Measurements from ENCODE around the gene BRPF1.

The BRPF1 gene, protein sequence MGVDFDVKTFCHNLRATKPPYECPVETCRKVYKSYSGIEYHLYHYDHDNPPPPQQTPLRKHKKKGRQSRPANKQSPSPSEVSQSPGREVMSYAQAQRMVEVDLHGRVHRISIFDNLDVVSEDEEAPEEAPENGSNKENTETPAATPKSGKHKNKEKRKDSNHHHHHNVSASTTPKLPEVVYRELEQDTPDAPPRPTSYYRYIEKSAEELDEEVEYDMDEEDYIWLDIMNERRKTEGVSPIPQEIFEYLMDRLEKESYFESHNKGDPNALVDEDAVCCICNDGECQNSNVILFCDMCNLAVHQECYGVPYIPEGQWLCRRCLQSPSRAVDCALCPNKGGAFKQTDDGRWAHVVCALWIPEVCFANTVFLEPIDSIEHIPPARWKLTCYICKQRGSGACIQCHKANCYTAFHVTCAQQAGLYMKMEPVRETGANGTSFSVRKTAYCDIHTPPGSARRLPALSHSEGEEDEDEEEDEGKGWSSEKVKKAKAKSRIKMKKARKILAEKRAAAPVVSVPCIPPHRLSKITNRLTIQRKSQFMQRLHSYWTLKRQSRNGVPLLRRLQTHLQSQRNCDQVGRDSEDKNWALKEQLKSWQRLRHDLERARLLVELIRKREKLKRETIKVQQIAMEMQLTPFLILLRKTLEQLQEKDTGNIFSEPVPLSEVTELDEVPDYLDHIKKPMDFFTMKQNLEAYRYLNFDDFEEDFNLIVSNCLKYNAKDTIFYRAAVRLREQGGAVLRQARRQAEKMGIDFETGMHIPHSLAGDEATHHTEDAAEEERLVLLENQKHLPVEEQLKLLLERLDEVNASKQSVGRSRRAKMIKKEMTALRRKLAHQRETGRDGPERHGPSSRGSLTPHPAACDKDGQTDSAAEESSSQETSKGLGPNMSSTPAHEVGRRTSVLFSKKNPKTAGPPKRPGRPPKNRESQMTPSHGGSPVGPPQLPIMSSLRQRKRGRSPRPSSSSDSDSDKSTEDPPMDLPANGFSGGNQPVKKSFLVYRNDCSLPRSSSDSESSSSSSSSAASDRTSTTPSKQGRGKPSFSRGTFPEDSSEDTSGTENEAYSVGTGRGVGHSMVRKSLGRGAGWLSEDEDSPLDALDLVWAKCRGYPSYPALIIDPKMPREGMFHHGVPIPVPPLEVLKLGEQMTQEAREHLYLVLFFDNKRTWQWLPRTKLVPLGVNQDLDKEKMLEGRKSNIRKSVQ (N-terminal part only)

DNA sequence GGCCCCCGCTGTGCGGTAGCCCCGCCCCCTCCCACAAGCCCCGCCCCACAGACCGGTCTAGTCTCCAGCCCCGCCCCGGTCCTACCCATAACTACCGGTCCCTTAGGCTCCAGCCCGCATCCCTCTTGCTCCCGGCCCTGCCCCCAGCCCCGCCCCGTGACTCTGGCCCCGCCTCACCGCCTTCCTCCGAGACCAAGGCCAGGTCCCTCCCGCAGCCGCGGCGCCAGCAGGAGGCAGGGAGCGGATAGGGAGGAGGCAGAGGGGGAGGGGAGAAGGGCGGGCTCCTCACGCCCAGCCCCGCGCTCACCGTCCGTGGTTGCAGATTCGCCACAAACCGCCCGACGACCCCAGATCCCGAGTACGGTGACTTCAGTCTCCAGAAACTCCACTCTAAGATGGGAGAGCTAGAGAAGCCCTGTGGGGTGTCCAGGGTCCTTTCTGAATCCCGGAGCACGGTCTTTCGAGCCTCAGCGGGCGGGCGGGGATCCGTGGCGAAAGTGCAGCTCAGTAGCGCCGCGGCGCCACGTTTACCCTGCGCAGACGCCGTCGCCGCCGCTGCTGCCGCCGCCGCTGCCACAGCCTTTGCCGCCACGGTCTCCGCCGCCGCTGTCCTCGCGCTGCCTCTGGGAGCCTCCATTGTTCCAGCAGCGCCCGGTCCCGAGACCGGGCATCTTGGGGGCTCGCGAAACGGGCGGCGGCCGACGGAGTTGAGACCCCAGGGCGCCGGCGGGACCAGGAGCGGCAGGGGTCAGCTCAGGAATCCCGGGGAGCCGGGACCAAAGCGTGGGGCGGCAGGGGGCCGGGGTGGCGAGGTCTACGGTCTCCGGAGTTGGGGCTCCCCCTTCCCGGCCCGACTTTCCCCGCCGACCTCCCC lies at the start of gene BRPF1:
Gene BRPF1, plus strand, starts transcription at position 530 of the 874 bp plus-strand sequence. CDS start 2,406 bp downstream, outside the sequence.
- DNase-seq (ENCODE audit: low read depth), result peak; percentile 92

DNA sequence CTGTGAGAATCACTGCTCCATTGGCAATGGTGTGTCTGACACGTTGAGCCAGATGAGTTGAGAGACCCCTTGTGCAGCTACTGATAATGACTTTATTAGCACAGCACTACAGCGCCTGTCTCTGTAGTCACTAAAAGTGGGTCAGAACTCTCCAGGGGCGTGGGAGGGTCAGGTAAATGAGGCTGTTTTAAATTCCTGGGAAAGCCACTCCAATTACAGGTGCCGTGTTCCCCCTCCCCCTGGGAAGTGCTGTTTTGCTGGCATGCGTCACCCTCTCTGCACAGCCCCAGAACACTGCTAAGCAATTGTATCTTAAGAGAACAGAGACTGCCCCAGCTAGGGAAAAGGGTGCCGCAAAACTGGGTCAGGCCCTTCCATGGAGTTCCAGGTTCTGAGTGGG lies 49.4 kb upstream of the BRPF1 start:
- no peak for DNase-seq (ENCODE audit: low read depth)

DNA sequence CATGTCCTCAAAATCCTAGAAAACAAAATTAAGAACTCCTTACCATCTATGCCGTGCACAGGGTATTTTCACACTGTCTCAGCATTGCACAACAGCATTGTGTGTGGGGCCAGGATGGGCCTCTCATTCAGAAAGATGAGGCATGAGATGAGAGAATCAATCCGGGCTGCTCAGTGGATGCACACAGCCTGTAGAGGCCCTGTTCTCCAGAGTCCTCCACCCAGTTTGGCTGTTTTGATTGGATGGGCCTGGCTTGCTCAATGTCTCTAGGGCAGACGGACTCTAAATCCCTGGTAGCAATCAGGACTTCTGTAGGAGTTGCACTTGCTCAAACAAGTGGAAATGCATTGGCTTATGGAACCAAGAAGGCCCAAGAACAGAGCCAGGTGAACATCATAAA lies 48.1 kb upstream of the BRPF1 start:
- DNase-seq (ENCODE audit: low read depth), result no peak

DNA sequence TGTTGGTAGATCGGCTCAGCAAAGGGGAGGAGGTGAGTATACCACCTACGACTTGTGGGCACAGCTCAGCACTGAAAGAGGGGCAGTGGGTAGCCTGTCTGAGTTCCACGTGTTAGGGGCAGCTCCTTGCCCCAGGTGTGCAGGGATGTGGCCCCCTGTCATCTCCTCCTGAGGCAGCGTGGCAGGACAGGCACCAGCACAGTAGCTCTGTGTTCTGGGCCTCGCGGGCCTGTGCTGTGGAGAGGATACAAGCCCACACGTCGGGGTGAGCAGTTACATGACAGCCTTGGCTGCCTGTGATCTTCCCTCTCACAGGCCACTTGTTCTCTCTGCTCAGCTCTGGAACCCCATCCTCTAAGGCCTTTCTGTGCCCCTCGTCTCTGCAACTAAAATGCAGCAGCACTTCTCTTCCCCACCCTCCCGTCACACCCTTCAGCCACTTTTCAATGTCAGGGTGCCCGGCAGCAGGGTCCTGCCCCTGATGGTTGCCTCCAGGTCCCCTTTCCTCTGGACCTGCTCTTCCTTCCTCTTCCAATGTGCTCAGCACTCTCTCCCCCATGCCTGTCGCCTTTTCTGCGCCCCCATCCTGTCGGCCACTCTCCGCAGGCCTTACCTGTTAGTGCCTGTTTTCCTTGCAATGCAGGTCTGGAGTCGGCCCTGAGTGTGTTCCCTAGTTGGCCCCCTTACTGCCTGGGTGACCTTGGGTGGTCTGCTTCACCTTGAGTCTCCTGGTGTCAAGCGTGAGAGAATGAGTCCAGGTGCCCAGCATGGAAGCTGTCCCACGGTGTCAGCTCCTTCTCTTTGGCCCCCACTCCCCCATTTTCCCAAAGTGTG lies 46.1 kb upstream of the BRPF1 start:
- DNase-seq (ENCODE audit: low read depth), result no peak

DNA sequence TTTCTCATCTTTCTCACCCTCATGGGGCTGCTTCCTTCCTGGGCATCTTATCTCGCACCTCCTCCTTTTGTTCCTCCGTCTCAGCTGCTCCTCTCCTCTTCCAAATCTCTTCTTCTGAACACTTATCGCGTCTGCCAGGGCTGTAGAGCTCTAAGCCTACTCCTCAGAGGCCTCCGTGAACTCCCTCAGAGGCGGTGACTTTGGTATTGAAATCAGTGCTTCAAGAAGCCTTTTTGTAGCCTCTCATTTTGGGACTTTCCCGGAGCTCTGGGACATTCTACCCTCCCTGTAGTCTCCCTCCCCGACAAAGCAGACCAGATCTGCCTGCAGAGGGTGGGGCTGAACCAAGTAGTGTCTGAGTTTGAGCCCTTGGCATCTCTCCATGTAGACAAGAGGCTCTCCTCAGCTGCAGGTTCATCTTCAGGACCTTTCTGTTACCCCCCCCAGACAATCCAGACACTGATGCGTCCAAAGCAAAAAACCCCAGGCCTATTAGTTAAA lies 45.4 kb upstream of the BRPF1 start:
- DNase-seq (ENCODE audit: low read depth), result no peak

DNA sequence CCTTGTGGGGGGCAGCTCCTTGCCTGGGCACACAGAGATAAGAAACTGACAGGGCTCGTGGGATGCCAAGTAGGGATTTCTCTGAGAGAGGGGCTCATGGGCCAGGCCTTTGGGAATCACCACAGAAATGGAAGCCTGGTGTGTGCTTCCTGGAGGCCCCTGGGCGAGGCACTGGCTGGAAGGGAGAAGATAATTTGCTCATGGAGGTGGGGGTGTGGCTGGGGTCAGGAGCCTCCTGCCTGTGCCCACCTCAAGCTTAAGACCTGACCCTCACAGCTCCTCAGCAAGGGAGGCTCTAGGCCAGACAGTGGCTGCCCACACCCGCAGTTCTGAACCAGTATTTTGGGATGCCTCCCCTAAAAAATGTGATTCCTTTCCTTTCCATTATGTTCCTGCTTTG lies 44.8 kb upstream of the BRPF1 start:
- DNase-seq (ENCODE audit: low read depth), result no peak

DNA sequence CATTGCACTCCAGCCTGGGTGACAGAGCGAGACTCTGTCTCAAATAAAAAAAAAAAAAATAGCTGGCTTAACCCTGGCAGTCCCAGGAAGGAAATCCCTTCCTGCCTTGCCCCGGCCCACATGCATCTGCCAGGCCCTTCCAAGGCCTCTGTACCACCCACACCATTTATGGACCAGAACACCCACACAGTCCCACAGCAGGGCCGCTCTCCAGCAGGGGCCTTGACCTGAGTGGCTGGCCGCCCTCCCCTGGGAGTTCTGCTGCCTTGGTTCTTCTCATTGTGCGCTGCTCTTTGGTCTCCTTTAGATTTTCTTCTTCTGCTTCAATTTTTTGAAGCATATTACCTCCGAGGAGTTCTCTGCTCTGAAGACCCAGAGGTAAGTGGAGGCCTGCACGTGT lies 44.0 kb upstream of the BRPF1 start:
- DNase-seq (ENCODE audit: low read depth), result no peak

DNA sequence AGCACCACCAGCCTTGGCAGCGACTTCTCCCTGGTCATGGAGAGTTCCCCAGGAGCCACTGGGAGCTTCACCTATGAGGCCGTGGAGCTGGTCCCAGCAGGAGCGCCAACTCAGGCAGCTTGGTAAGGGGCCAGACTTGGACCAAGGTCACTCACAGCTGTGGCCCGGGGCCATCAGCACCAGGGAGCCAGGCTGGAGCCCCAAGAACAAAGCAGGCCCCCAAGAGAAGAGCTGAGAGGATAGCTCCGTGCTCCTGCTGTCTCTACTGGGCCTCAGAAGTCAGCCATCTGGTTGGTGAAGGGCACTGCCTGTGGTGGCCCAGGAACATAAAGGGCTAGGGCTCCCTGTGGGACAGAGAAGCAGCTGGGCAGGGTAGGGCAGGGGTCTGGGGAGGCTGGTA lies 42.6 kb upstream of the BRPF1 start:
- DNase-seq (ENCODE audit: low read depth), result no peak

DNA sequence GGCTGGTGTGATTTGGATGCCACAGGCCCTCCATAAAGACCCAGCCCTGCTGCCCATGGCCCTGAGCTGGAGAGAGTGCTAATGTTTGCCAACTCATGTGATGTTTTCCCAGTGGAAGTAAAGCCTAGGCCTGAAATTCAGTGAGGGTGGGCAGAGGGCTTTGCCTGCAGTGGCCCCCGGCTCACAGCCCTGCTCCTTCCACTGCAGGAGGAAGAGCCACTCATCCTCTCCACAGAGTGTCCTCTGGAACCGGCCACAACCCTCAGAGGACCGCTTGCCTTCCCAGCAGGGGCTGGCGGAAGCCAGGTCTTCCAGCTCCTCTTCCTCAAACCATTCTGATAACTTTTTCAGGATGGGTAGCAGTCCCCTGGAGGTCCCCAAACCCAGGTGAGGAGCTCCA lies 41.8 kb upstream of the BRPF1 start:
- no peak for DNase-seq (ENCODE audit: low read depth)

DNA sequence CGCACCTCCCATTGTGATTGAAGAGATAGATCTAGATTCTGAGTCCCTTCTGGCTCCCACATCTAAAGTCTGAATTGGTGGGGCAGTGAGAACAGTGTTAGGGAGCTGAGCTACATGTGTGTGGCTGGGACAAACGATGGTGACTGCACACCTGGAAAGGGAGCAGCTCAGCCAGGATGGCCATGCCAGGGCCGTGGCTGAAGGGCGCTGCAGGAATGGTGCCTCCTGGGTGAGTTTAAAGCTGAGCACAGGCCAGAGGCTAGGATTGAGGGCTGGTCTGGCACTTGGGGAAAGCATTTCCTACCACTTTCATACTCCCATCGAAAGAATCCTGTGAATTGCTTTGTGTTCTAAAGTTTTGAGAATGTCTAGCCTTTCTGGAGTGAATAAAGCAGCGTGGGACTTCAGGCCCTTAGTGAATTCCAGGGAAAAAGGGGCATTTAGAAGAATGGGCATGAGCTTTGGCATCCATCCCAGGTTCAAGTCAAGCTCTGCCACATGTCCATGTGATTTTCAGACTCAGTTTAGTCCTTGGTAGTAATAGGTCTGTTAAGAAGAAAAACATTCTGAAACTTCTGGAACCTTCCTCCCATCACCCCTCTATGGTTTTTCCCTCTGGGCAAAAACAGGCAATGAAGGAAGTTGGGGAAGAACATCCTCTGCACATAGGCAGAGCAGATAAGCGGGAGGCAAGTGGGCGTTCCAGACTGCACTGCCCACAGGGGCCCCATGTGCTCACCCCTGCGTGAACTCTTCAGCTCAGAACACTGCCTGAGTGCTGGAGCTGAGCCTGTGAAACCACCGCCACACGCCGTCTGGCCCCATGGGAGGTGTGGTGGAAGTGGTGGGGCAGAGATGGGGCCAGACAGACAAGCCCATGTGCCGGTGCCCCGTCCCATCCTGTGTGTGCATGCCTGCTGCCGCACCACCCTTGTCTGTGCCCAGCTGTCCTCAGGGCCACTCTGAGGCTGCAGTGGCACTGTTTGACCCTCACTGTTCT lies 40.8 kb upstream of the BRPF1 start:
- DNase-seq (ENCODE audit: low read depth), result no peak

DNA sequence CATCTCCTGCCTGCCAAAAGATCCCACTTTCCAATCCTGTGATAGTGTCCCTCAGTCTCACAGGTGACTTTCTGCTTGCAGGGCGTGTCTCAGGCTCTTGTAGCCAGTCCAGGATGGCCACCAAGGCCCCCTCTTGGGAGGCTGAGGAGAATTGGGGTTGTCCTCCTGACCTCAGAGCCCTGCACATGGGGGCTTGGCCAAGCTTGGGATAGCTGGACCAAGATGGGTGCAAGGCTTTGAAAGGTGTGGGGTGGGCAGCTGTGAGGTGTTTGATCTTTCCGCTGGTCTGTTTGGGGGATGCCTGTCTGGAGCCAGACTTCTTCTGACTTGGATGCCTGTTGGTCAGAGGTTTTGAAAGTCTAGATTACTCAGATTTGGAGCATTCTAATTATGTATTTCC lies 39.9 kb upstream of the BRPF1 start:
- DNase-seq (ENCODE audit: low read depth), result no peak

DNA sequence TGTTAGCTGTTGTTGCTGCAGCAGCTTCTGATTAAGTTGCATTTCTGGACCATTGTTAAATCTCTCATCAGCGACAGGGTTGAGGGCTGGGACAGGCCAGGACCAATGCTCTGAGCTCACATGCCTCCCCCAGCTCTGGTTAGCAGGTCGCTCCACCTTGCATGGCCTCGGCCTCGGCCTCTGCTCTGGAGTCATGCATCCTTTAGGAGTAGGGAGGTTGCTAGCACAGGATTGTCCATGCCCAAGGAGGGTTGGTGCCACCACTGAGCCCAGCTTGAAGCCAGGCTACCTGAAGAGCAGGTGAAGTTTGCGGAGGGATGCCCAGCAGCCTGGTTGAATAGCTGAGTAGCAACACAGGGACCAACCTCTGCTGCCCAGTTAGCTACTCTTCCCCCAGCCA lies 39.1 kb upstream of the BRPF1 start:
- DNase-seq (ENCODE audit: low read depth), result no peak

DNA sequence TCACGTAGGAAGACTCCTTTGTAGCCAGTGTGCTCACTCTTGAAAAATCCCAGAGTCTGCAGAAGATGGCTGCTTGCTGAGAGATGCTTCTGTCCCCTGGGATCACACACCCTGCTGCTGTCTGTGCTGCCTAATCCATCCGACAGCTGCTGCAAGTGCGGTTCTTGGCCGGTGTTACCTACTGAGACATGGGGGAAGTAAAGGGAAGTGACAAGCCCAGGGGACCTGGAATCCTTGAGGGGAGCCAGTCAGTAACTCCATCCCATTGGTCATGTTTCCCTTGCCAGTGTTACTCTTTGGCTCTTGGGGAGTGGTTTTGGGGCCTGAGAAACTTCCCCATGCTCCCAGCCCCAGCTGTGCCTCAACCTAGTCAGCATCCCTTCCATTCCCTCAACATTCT lies 36.2 kb upstream of the BRPF1 start:
- no peak for DNase-seq (ENCODE audit: low read depth)

DNA sequence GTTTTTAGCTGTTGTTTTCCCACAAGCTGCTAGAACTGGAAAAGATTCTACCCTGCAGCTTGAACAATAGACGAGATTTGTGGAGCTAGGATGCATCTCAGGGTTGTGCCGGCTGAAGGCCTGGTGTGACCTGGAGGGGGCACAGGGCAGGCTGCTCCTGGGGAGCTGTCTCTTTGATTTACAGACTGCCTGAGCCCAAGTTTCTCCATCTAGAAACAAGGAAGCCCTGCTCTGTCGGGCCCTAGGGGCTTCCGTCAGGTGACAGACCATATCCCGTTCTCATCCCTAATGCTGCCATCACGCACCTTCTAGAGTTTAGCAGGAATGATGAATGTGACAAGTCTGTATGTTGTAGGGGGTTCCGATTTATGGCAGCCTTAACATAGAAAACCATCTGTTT lies 35.8 kb upstream of the BRPF1 start:
- DNase-seq (ENCODE audit: low read depth), result no peak

DNA sequence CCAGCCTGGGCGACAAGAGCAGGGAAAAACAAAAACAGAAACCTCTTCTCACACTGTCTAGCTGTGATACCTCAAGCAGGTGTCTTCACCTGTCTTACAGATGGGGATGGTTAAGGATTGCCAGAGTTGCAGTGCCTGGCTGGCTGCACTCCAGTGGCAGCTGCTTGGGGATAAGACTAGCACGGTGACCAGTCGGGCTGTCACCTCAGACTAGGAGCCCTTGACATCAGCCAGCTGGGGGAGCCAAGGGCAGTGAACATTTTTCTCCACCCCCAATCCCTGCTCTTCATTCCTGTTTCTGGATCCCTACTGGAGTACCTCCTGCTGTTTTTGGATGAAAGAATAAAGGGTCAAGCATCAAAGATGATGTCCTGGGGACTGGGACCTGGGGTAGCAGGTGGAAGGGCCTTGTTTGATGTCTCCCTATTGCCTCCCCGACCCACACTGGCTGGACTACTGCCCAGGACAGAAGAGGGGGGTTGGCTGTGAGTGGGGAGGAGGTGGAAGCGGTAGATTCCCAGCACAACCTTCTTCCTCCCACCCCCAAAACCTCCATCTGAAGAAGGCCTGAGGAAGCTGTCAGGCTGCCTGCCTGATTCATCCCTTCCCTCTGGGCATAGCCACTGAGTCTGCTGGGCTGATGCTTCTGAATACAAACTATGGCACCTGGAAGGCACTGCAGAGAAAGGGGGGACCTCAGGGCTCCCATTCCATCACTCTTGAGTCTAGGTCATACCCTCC lies 34.9 kb upstream of the BRPF1 start:
- no peak for DNase-seq (ENCODE audit: low read depth)

DNA sequence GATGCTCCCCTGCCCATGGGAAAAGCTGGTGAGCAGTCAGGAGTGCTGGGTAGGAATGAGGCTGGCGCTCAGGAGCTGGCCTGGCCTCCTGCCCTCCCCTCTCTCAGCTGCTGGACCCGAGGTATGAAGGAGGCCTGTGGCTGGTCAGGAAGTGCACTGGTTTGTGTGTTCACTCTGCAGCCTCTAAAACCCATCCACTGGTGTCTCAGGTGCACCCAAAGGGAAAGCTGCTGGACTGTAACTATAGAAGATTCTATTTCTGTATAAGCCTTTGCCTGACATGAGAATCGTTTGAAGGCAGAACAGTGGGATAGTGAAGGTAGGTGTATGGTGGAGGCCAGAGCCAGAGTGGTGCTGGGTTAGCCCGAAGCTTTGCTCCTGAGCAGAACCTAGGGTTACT lies 33.6 kb upstream of the BRPF1 start:
- DNase-seq (ENCODE audit: low read depth), result no peak

DNA sequence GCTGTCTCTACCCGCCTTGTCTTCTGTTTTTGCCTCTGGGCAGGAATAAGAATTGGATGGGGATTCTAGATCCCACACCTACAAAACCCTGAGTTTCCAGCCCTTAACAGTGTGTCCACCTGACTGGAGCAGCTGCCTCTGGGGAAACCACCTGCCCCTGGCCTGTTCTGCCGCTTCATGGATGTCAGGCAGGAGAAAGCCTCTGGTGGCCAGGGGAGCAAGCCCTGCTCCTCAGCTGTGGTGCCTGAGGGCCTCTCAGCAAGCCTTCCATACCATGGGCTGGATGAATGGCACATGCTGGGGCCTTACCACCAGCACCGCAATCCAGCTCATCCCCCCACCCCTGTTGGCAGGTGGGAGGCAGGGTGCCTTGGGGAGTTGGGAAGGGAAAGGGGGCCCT lies 33.2 kb upstream of the BRPF1 start:
- DNase-seq (ENCODE audit: low read depth), result no peak

DNA sequence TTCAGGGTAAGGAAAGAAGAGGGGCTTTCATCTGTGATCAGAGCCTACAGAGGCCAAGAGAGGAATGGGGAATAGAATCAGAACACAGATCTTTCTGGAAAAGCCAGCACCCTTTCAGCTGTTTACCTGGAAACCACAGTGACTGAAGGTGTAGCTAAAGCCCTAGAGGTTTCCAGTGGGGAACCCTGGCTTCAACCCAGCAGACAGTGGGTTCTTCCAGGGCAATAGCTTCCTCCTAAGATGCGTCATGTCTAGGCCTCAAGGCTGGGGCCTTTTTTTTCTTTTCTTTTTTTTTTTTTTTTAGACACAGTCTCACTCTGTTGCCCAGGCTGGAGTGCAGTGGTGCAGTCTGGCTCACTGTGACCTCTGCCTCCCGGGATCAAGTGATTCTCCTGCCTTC lies 31.0 kb upstream of the BRPF1 start:
- DNase-seq (ENCODE audit: low read depth), result no peak

DNA sequence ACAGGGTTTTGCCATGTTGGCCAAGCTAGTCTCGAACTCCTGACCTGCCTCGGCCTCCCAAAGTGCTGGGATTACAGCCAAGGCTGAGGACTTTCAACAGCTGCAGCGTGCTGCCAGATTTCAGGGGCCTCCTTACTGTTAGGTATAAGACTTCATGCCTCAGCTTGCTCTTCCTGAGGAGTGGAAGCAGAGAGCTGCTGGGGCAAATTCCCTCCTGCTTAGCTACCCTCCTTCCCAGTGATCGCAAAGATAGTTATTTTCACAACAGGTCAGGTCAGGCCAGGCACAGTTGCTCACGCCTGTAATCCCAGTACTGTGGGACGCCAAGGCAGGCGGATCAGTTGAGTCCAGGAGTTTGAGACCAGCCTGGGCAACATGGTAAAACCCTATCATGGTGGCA lies 30.5 kb upstream of the BRPF1 start:
- no peak for DNase-seq (ENCODE audit: low read depth)

All from non-pigmented ciliary epithelial cell (primary cell).